ENCODE data around the gene WDR5B.

Gene WDR5B

GRCh38 chr3:122410111-122410510, 5.8 kb downstream of the WDR5B start:
- no peak for DNase-seq (ENCODE audit: low read depth in 4 of 4, low spot score in 1 of 4)

GRCh38 chr3:122409446-122409845, 6.4 kb downstream of the WDR5B start:
- no peak for DNase-seq (ENCODE audit: low read depth in 4 of 4, low spot score in 1 of 4)

- no peak for DNase-seq (ENCODE audit: low read depth in 4 of 4, low spot score in 1 of 4)
These were observed 7.9 kb downstream of the WDR5B start for GRCh38 chr3:122407946-122408345.

GRCh38 chr3:122406198-122406597, 9.7 kb downstream of the WDR5B start:
- DNase-seq (ENCODE audit: low read depth in 4 of 4, low spot score in 1 of 4), result no peak

GRCh38 chr3:122405015-122405414, 10.8 kb downstream of the WDR5B start:
- no peak for DNase-seq (ENCODE audit: low read depth in 4 of 4, low spot score in 1 of 4)

GRCh38 chr3:122403489-122403888, 12.4 kb downstream of the WDR5B start:
- no peak for DNase-seq (ENCODE audit: low read depth in 4 of 4, low spot score in 1 of 4)

GRCh38 chr3:122398920-122399319, 16.9 kb downstream of the WDR5B start:
- no peak for DNase-seq (ENCODE audit: low read depth in 4 of 4, low spot score in 1 of 4)

- DNase-seq (ENCODE audit: low read depth in 4 of 4, low spot score in 1 of 4), result no peak
These were observed 18.7 kb downstream of the WDR5B start for GRCh38 chr3:122397201-122397600.

- no peak for DNase-seq (ENCODE audit: low read depth in 4 of 4, low spot score in 1 of 4)
These were observed 19.4 kb downstream of the WDR5B start for GRCh38 chr3:122396511-122396910.

GRCh38 chr3:122395582-122395981, 20.3 kb downstream of the WDR5B start:
- DNase-seq (ENCODE audit: low read depth in 4 of 4, low spot score in 1 of 4), result no peak

GRCh38 chr3:122394173-122394572, 21.7 kb downstream of the WDR5B start:
- DNase-seq (ENCODE audit: low read depth in 4 of 4, low spot score in 1 of 4), result no peak

GRCh38 chr3:122392868-122393844, 22.7 kb downstream of the WDR5B start:
- no peak for DNase-seq (ENCODE audit: low read depth in 4 of 4, low spot score in 1 of 4)

- DNase-seq (ENCODE audit: low read depth in 4 of 4, low spot score in 1 of 4), result no peak
These were observed 24.0 kb downstream of the WDR5B start for GRCh38 chr3:122391681-122392446.

- no peak for DNase-seq (ENCODE audit: low read depth in 4 of 4, low spot score in 1 of 4)
These were observed 25.2 kb downstream of the WDR5B start for GRCh38 chr3:122390665-122391064.

GRCh38 chr3:122389892-122390291, 26.0 kb downstream of the WDR5B start:
- no peak for DNase-seq (ENCODE audit: low read depth in 4 of 4, low spot score in 1 of 4)

GRCh38 chr3:122389197-122389596, 26.7 kb downstream of the WDR5B start:
- DNase-seq (ENCODE audit: low read depth in 4 of 4, low spot score in 1 of 4), result no peak

- no peak for DNase-seq (ENCODE audit: low read depth in 4 of 4, low spot score in 1 of 4)
These were observed 28.2 kb downstream of the WDR5B start for GRCh38 chr3:122387709-122388108.

- peak; percentile 73 to 89 (median 84) for DNase-seq (ENCODE audit: low read depth in 4 of 4, low spot score in 1 of 4)
These were observed 31.8 kb downstream of the WDR5B start, which contains the start of gene FAM162A for GRCh38 chr3:122383771-122384697. FAM162A (plus strand) TSS chr3:122384182; CDS start chr3:122384266, 84 bp downstream.

GRCh38 chr3:122382888-122383666, 32.8 kb downstream of the WDR5B start, which contains the start of gene MIX23:
MIX23 (minus strand) TSS chr3:122383231; CDS start chr3:122383224, 7 bp downstream.
- peak; percentile 41 to 79 (median 76) for DNase-seq (ENCODE audit: low read depth in 4 of 4, low spot score in 1 of 4)

- DNase-seq (ENCODE audit: low read depth in 4 of 4, low spot score in 1 of 4), result no peak
These were observed 37.9 kb downstream of the WDR5B start for GRCh38 chr3:122377975-122378374.
